ENCODE measurements around the gene TLL1.

DNA sequence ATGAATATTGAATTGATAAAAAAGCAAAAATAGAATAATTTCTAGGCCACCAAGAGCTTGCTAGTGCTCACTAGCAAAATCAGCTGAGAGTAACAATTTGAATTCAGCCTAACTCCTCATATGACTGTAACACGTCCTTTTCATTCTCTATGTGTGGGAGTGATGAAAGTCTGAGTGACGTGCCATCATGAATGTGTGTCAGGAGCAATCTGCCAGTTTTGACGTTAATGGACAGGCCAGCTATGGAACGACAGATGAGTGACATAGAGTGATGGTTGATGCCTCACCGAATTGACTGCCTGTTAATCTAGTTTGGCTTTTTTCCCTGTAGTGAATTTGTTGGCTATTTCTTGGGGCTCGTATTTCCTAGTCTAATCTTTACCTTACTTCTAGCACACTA, 200.7 kb downstream of the TLL1 start:
- TF ChIP-seq POLR2A (IDR thresholded peaks at IDR 0.05; ENCODE audit: low read depth, low read length) (no peak), EZH2 (IDR thresholded peaks at IDR 0.05; ENCODE audit: borderline replicate concordance, low read depth, low read length, severe bottlenecking) (no peak), POLR2AphosphoS5 (IDR thresholded peaks at IDR 0.05; ENCODE audit: insufficient read depth, low read depth, low read length) (no peak), JUN (IDR thresholded peaks at IDR 0.05; ENCODE audit: borderline replicate concordance, insufficient read depth, insufficient read length, low read depth) (no peak), FOS (IDR thresholded peaks at IDR 0.05; ENCODE audit: borderline replicate concordance, insufficient read depth, low read length) (no peak), MYC (IDR thresholded peaks at IDR 0.05; ENCODE audit: low read depth, low read length) (no peak), GATA2 (IDR thresholded peaks at IDR 0.05; ENCODE audit: insufficient read depth, insufficient read length, low read depth, low read length) (no peak)
- TF ChIP-seq, protein P1, sequence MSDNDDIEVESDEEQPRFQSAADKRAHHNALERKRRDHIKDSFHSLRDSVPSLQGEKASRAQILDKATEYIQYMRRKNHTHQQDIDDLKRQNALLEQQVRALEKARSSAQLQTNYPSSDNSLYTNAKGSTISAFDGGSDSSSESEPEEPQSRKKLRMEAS (IDR thresholded peaks at IDR 0.05; ENCODE audit: insufficient read depth, insufficient read length), result no peak
- TF ChIP-seq, protein P2, sequence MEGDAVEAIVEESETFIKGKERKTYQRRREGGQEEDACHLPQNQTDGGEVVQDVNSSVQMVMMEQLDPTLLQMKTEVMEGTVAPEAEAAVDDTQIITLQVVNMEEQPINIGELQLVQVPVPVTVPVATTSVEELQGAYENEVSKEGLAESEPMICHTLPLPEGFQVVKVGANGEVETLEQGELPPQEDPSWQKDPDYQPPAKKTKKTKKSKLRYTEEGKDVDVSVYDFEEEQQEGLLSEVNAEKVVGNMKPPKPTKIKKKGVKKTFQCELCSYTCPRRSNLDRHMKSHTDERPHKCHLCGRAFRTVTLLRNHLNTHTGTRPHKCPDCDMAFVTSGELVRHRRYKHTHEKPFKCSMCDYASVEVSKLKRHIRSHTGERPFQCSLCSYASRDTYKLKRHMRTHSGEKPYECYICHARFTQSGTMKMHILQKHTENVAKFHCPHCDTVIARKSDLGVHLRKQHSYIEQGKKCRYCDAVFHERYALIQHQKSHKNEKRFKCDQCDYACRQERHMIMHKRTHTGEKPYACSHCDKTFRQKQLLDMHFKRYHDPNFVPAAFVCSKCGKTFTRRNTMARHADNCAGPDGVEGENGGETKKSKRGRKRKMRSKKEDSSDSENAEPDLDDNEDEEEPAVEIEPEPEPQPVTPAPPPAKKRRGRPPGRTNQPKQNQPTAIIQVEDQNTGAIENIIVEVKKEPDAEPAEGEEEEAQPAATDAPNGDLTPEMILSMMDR (IDR thresholded peaks at IDR 0.05; ENCODE audit: extremely low read depth in 1 of 2, insufficient read depth in 1 of 2, low read depth in 1 of 2, low read length in 2 of 2), result no peak

All from endothelial cell of umbilical vein (primary cell).